Mesodermal cell (in vitro differentiated cells): ENCODE measurements around the gene SLC30A2.

Experiments
- H3K27ac ChIP-seq: 2 replicates; pipeline ENCODE4 v1.7.0; 2013; ENCODE audit warnings: mild to moderate bottlenecking, low read depth, low read length, moderate library complexity; ENCODE audit not compliant: severe bottlenecking
- H3K36me3 ChIP-seq: 2 replicates; pipeline ENCODE4 v1.7.1; 2013; ENCODE audit warnings: mild to moderate bottlenecking, low read length, moderate library complexity; ENCODE audit not compliant: control insufficient read depth, insufficient read depth
- H3K4me1 ChIP-seq: one replicate; pipeline ENCODE4 v1.7.1; 2013; ENCODE audit warnings: mild to moderate bottlenecking, low read length; ENCODE audit not compliant: insufficient read depth, control insufficient read depth, poor library complexity, severe bottlenecking
- H3K4me3 ChIP-seq: 2 replicates; pipeline ENCODE4 v1.7.0; 2013; ENCODE audit warnings: low read length, control low read depth, mild to moderate bottlenecking; ENCODE audit not compliant: insufficient read depth, poor library complexity, severe bottlenecking; ENCODE audit errors: extremely low read depth
- H3K9me3 ChIP-seq: 2 replicates; pipeline ENCODE4 v1.7.1; 2013; ENCODE audit warnings: mild to moderate bottlenecking, low read length, moderate library complexity; ENCODE audit not compliant: control insufficient read depth
- WGBS, 2 experiments: methylation state at CpG; one replicate each; pipeline ENCODE4 v1.1.5; 2013; ENCODE audit warnings: missing lambda C conversion rate in 2 of 2; ENCODE audit not compliant: insufficient coverage in 2 of 2; 5-methylcytosine and 5-hydroxymethylcytosine counted together

Gene SLC30A2

GRCh38 chr1:26038904-26039303, 7.0 kb downstream of the SLC30A2 start:
- WGBS, 2 experiments = 82 to 88% methylated on average over 4 to 6 of the region's 6 CpGs
- Histone ChIP-seq H3K27ac (no peak overlapping the region), H3K4me1 (no peaks in the 10 kb centered on the region), H3K9me3 (no peaks in the 10 kb centered on the region), H3K4me3 (no peak overlapping the region), H3K36me3 (no peaks in the 10 kb centered on the region)

DNA sequence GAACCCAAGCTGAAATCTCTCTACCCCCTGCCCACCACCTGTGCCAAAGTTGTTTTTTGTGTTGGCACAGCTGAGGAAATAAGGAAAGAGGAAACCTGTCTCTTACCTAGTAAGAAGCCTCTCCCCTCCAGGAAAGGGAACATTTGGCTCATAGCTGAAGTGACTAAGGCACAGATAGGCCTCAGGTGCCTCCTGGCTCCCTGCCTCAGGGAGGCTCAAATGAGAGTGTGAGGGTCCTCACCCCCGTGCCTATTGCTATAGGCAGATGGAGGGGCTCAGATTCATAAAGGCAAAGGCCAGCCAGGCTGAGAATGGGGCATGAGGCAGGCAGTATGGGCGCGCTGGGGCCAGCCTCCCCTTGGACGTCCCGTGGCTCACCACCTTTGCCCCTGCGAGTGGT, 7.4 kb downstream of the SLC30A2 start:
- H3K27ac ChIP-seq = no peak overlapping the region
- H3K4me3 ChIP-seq = no peak overlapping the region
- 97 to 100% methylated on average over 2 to 5 of the region's 6 CpGs for WGBS, 2 experiments
- H3K36me3 ChIP-seq = no peaks in the 10 kb centered on the region
- no peaks in the 10 kb centered on the region for H3K4me1 ChIP-seq
- no peaks in the 10 kb centered on the region for H3K9me3 ChIP-seq

DNA sequence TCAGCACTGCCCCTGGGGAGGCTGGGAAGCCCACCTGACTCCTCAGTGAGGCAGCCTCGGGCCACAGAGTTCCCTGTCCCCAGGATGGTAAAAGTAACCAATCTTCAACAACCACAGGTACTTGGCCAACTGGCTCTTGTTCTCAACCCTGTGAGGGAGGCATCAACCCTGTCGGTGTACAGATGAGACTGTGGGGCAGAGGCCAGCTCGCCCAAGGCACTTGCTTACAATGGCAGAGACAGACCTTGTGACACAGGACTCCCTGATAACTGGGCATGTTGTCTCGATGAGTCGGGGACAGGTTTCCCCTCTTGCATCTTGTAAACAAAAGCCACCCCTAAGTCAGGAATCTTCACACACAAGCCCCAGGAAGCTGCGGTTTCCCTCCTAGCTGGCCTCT, 8.0 kb downstream of the SLC30A2 start:
- Histone ChIP-seq H3K4me3 (no peak overlapping the region), H3K36me3 (no peaks in the 10 kb centered on the region), H3K4me1 (no peaks in the 10 kb centered on the region), H3K9me3 (no peaks in the 10 kb centered on the region), H3K27ac (no peak overlapping the region)
- WGBS, 2 experiments = 81 to 95% methylated on average over 4 to 5 of the region's 6 CpGs

- H3K4me3 ChIP-seq = no peak overlapping the region
- no peak overlapping the region for H3K27ac ChIP-seq
- H3K36me3 ChIP-seq = no peaks in the 10 kb centered on the region
- no peaks in the 10 kb centered on the region for H3K4me1 ChIP-seq
- 92 to 93% methylated on average over 5 to 10 of the region's 11 CpGs for WGBS, 2 experiments
- H3K9me3 ChIP-seq = no peaks in the 10 kb centered on the region
These were observed 9.1 kb downstream of the SLC30A2 start for GRCh38 chr1:26036756-26037281.

DNA sequence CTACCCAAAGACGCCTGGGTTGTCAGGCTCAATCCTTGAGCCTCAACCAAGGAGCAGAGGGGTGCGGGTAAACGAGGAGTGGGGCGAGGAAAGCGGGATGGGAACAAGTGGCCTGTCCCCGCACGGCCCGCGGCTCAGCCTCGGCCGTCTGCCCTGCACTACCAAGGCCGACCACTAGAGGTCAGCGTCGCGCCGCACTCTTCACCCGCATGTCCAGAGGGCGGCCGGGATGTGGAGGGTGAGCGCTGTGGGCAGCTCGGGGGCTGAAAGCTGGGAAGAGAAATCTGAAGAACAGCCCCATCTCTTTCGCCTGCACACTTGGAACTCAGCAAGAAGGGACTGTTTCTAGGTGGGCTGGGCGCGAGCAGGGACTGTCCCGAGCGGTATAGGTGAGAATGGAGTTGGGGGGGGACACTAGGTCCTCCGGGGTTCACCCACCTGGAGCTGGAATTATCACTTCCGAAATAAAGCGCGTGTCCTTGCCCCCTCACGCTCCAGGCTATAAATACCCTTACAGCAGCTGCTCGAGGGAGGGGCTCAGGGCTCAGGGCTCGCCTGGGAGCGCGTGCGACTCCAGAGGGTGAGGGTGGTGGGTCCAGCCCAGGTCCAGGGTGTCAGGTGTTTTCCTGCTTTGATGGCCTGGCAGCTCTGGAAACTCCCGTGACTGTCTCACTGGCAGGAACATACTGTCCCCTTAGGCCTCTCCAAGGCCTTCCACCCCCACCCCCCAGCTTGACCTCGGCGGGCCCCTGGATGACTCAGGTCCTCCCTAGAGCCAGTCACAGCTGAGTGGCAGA, 9.8 kb downstream of the SLC30A2 start:
- no peaks in the 10 kb centered on the region for H3K9me3 ChIP-seq
- peak overlapping the region; percentile 80 for H3K4me3 ChIP-seq
- WGBS, 2 experiments = 13 to 16% methylated on average over 27 to 28 of the region's 39 CpGs
- H3K36me3 ChIP-seq = no peaks in the 10 kb centered on the region
- H3K27ac ChIP-seq = no peak overlapping the region
- no peaks in the 10 kb centered on the region for H3K4me1 ChIP-seq

GRCh38 chr1:26035203-26035958, 10.5 kb downstream of the SLC30A2 start:
- no peaks in the 10 kb centered on the region for H3K4me1 ChIP-seq
- 0% methylated on average over 40 to 48 of the region's 60 CpGs for WGBS, 2 experiments
- no peaks in the 10 kb centered on the region for H3K9me3 ChIP-seq
- H3K4me3 ChIP-seq = peak overlapping the region; percentile 80
- no peak overlapping the region for H3K27ac ChIP-seq
- H3K36me3 ChIP-seq = no peaks in the 10 kb centered on the region

- WGBS, 2 experiments = 26 to 31% methylated on average over 9 of the region's 15 CpGs
These were observed 11.3 kb downstream of the SLC30A2 start for GRCh38 chr1:26034504-26035202.

GRCh38 chr1:26032656-26033357, 13.1 kb downstream of the SLC30A2 start:
- Histone ChIP-seq H3K27ac (no peak overlapping the region), H3K9me3 (no peaks in the 10 kb centered on the region)
- WGBS, 2 experiments = 86 to 91% methylated on average over 7 to 8 of the region's 12 CpGs

More at GRCh38 chr1:26034504-26035202, 11.3 kb downstream of the SLC30A2 start:
- no peaks in the 10 kb centered on the region for H3K9me3 ChIP-seq
- H3K36me3 ChIP-seq = no peaks in the 10 kb centered on the region
- no peak overlapping the region for H3K27ac ChIP-seq
- no peaks in the 10 kb centered on the region for H3K4me1 ChIP-seq
- H3K4me3 ChIP-seq = peak overlapping the region; percentile 80

DNA sequence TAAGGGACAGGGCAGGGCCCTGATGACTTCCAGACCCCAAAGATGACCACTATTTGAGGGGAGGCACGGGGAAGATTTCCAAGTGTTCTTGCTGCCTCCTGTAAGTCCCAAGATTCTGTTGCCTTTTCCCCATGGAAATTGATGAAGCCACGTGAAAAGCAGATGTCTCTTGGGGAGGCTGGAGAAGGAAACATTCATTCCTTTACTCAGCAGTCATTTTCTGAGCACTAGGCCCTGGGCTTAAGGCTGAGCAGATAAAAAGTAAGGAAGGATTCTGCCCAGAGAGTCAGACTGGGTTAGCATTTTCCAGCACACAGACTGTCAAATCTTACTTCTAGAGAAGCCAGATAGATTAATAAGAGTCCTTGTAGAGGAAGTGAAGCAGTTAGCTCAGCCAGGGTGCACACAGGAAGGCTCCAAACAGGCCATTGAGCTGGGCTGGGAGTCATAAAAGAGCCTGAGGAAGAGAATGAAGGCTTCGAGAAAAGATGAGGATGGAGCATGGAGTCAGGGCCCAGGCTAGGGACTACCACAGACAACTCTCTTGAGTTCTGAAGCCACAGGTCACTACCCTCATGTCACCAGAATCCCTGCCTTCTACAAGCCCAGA, 14.2 kb downstream of the SLC30A2 start:
- Histone ChIP-seq H3K4me3 (no peak overlapping the region), H3K27ac (no peak overlapping the region), H3K9me3 (no peaks in the 10 kb centered on the region), H3K4me1 (no peaks in the 10 kb centered on the region), H3K36me3 (no peaks in the 10 kb centered on the region)
- WGBS, 2 experiments = 80 to 93% methylated on average over 2 to 3 of the region's 3 CpGs

More at GRCh38 chr1:26032656-26033357, 13.1 kb downstream of the SLC30A2 start:
- no peaks in the 10 kb centered on the region for H3K4me1 ChIP-seq
- no peak overlapping the region for H3K4me3 ChIP-seq
- H3K36me3 ChIP-seq = no peaks in the 10 kb centered on the region

GRCh38 chr1:26031196-26031595, 14.7 kb downstream of the SLC30A2 start:
- no peaks in the 10 kb centered on the region for H3K36me3 ChIP-seq
- 55 to 80% methylated on average over 2 of the region's 4 CpGs for WGBS, 2 experiments

More at GRCh38 chr1:26031196-26031595, 14.7 kb downstream of the SLC30A2 start:
- Histone ChIP-seq H3K4me3 (no peak overlapping the region), H3K4me1 (no peaks in the 10 kb centered on the region), H3K9me3 (no peaks in the 10 kb centered on the region), H3K27ac (no peak overlapping the region)
